ENCODE measurements around the gene KCNG1. TPM values are rescaled to one million over a fixed set of nuclear protein-coding genes. Genes with fewer than 3 reads are reported as not detected.
A peak's percentile ranks its signal among the peaks of the same experiment; 100 is the strongest.

Gene KCNG1
- total RNA-seq, 2 experiments from 2014 or later: 2.5 to 2.8 TPM

DNA sequence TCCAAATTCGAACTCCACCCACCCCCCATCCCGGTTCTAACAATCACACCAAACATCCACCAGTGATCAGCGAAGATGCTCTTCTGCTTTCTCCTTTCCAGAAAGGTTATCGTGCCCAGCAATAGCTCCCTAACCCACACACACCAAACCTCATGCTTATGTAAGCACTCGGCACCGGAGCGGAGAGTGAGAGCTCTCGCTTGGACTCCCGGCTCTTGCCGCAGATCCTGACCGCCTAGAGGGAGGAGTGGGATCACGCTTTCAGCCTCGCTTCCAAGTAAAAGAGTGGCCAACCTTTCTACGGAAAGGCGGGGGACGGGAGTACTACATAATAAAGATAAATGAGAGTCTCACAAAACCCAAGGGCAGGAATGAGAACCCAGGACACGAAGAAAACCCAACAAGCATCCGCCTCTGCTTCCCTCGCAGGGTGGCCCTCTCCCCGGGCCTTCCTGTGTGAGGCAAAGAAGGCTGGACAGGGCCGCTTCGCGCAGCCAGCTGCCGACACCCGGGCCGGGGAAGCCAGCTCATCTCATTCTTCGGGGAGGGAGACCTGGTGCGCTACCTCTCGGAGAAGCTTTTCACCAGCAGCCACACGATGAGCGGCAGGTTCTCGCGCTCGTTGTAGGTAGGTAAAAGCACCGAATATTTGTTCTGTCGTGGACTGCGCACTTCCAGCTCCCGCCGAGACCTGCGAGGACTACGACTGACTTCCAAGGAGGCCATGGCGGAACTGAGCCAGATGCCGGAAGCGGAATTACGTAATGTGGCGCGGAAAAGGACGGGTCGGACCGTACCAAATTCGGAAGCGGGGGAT lies 64.9 kb downstream of the KCNG1 start, which contains the start of gene DPM1:
Gene DPM1 (minus strand): TSS at position 735 of the 817 bp plus-strand sequence. CDS start 9 bp downstream, at position 726.
- Mint-ChIP-seq H3K27me3 (no peaks in the 10 kb centered on the region), H3K4me3 (peak within 1 kb of the TSS; percentile 99), H3K4me1 (peaks cover 52% of the 10 kb centered on the region), H3K9me3 (ENCODE audit: low read depth) (no peaks in the 10 kb centered on the region), H3K27ac (peak within 1 kb of the TSS; percentile 99), H3K36me3 (ENCODE audit: low read depth) (peaks cover 39% of the 10 kb centered on the region)
- POLR2A ChIA-PET: interaction anchor here (0.7 to 2.3 kb wide), 11 partner anchors 10 to 298 kb away, joined by 3 to 44 read pairs (median 3); partner anchors contain the start of genes ADNP and BCAS4
- ATAC-seq: peak; percentile 88
- DNase-seq: peak; percentile 92
- intact Hi-C loops (cut with DNase I, micrococcal nuclease): loop anchor here (1.0 kb wide), 7 partner anchors 22 to 227 kb away; partner anchors contain the start of genes ADNP (in 2 of the 2), BCAS4 (in 1 of the 2) and PARD6B (in 1 of the 2)
- CTCF ChIA-PET: interaction anchor here (0.6 to 3.2 kb wide), 13 partner anchors 11 to 1388 kb away, joined by 3 to 29 read pairs (median 4); partner anchors contain the start of genes ADNP and BCAS4

- H3K27me3 Mint-ChIP-seq: no peaks in the 10 kb centered on the region
- H3K36me3 Mint-ChIP-seq (ENCODE audit: low read depth): peaks cover 37% of the 10 kb centered on the region
- H3K4me1 Mint-ChIP-seq: peaks cover 52% of the 10 kb centered on the region
- CTCF ChIA-PET: interaction anchor here (0.6 to 3.2 kb wide), 6 partner anchors 23 to 501 kb away, joined by 3 to 29 read pairs (median 14); partner anchors contain the start of genes ADNP and BCAS4
- POLR2A ChIA-PET: interaction anchor here (0.9 to 2.3 kb wide), 4 partner anchors 10 to 298 kb away, joined by 3 to 44 read pairs (median 10); partner anchors contain the start of genes ADNP and BCAS4
- peak overlapping the region; percentile 99 for H3K4me3 Mint-ChIP-seq
- no peaks in the 10 kb centered on the region for H3K9me3 Mint-ChIP-seq (ENCODE audit: low read depth)
- H3K27ac Mint-ChIP-seq: peak overlapping the region; percentile 99
- DNase-seq (no peak), ATAC-seq (no peak)
- intact Hi-C loops (cut with DNase I, micrococcal nuclease): no loop called here
Measured at GRCh38 chr20:50957276-50957675, 65.6 kb downstream of the KCNG1 start.

GRCh38 chr20:50953821-50954220 lies 69.1 kb downstream of the KCNG1 start:
- ChIA-PET CTCF (no interaction called here), POLR2A (no interaction called here)
- Mint-ChIP-seq H3K4me1 (peaks cover 28% of the 10 kb centered on the region), H3K36me3 (ENCODE audit: low read depth) (peaks cover 45% of the 10 kb centered on the region), H3K27ac (peak overlapping the region; percentile 42), H3K27me3 (no peaks in the 10 kb centered on the region), H3K9me3 (ENCODE audit: low read depth) (no peaks in the 10 kb centered on the region), H3K4me3 (no peak overlapping the region)
- DNase-seq (no peak), ATAC-seq (no peak)
- intact Hi-C loops (cut with DNase I, micrococcal nuclease): no loop called here

Other genes with a start within 250 kb of the KCNG1 start
- 10 to 100 TPM; 11.6 to 17.0 TPM for gene BCAS4, start 228.0 kb downstream of the KCNG1 start, total RNA-seq
- gene ADNP, start 91.7 kb downstream of the KCNG1 start, total RNA-seq: 10 to 100 TPM; 61.0 to 86.1 TPM
- 10 to 100 TPM; 55.6 to 72.1 TPM for gene DPM1, start 64.6 kb downstream of the KCNG1 start, total RNA-seq
- gene MOCS3, start 64.3 kb downstream of the KCNG1 start, total RNA-seq: 1 to 10 TPM; 3.1 to 3.8 TPM

All from activated CD4-positive, alpha-beta T cell treated with anti-CD3 and anti-CD28 coated beads for 36 hours (primary cell).